ENCODE results near the gene MLC1.

DNA sequence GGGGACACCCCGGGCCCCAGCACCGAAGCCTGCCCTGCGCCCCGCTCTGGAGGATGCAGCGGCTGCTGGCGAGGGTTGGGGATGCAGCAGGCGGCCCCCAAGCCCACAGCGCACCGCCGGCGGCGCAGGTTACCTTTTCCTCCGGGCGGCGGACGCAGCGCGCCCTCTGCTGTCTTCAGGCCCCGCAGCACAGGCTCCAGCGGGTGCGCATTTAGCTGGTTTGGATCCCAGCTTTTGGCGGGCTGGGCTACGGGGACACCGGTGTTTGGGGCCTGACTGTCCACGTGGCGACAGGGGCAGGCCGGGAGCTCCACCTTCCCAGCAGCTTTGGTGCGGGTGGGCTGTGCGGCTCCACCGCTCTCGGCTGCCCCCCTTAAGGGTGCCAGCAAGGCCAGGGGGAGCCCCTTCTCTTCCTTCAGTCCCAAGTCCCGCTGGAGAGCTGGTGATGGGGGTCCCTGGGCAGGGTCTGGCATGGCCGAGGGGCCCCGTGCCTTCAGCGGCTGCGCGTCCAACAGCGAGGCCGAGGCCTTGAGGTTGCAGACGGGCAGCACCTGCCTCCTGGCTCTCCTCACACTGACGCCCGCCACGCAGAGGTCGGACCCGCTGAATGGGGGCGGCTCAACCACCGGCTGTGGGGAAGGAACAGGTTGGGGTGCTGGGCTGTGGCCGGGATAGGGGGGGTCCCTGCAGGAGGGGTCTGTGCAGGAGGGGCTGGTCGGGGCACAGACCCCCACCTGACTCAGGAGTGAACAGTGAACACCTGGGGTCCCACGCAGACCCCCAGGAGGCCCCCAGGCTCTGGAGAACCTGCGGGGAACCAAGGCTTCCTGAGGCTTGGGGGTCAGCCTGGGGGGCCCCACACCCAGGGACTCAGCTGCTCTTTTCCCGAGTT is 54.7 kb downstream of the MLC1 start:
- no peak for TF ChIP-seq EZH2 (IDR thresholded peaks at IDR 0.05; ENCODE audit: low read length)
- TF ChIP-seq, protein P1, sequence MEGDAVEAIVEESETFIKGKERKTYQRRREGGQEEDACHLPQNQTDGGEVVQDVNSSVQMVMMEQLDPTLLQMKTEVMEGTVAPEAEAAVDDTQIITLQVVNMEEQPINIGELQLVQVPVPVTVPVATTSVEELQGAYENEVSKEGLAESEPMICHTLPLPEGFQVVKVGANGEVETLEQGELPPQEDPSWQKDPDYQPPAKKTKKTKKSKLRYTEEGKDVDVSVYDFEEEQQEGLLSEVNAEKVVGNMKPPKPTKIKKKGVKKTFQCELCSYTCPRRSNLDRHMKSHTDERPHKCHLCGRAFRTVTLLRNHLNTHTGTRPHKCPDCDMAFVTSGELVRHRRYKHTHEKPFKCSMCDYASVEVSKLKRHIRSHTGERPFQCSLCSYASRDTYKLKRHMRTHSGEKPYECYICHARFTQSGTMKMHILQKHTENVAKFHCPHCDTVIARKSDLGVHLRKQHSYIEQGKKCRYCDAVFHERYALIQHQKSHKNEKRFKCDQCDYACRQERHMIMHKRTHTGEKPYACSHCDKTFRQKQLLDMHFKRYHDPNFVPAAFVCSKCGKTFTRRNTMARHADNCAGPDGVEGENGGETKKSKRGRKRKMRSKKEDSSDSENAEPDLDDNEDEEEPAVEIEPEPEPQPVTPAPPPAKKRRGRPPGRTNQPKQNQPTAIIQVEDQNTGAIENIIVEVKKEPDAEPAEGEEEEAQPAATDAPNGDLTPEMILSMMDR (optimal IDR thresholded peaks at IDR 0.05 in 1 of 3, IDR thresholded peaks at IDR 0.05 in 1 of 3, conservative IDR thresholded peaks at IDR 0.05 in 1 of 3; ENCODE audit: extremely low read depth in 1 of 3, insufficient read depth in 2 of 3, low read length in 3 of 3), result peak; percentile 67 to 91 (median 89)
